NCI-H2196 treated with DMSO at 0.1 percent for 48 hours (cell line): ENCODE measurements around the gene CHCT1.
"Not testable (repeated sequence)": the region's sequence is repeated elsewhere in the genome, so short reads cannot be mapped to it uniquely, and the experiment has no call there.

Experiments used
- DNase-seq: peaks from one replicate; lab custom pipeline; 2025; ENCODE audit not compliant: unreplicated experiment; lab: John Stamatoyannopoulos, UW

CHCT1 gene

GRCh38 chr17:60422162-60422665 lies at the start of gene CHCT1:
Gene CHCT1, plus strand, starts transcription at chr17:60422489. Its CDS starts 104 bp downstream, at chr17:60422593.
- no peak for DNase-seq

GRCh38 chr17:60372790-60373483 lies 49.4 kb upstream of the CHCT1 start:
- no peak for DNase-seq

GRCh38 chr17:60378187-60378586 lies 44.1 kb upstream of the CHCT1 start:
- not testable (repeated sequence) for DNase-seq

- DNase-seq, result not testable (repeated sequence)
Measured at GRCh38 chr17:60379461-60379860, 42.8 kb upstream of the CHCT1 start.

GRCh38 chr17:60381958-60382357 lies 40.3 kb upstream of the CHCT1 start:
- no peak for DNase-seq

GRCh38 chr17:60383379-60383778 lies 38.9 kb upstream of the CHCT1 start:
- no peak for DNase-seq

- not testable (repeated sequence) for DNase-seq
Measured at GRCh38 chr17:60384921-60385320, 37.4 kb upstream of the CHCT1 start.

GRCh38 chr17:60386147-60387058 lies 35.9 kb upstream of the CHCT1 start:
- DNase-seq, result no peak

GRCh38 chr17:60387666-60388065 lies 34.6 kb upstream of the CHCT1 start:
- no peak for DNase-seq

- DNase-seq, result no peak
Measured at GRCh38 chr17:60388742-60389141, 33.5 kb upstream of the CHCT1 start.

- DNase-seq, result no peak
Measured at GRCh38 chr17:60390186-60390585, 32.1 kb upstream of the CHCT1 start.

GRCh38 chr17:60390925-60391470 lies 31.3 kb upstream of the CHCT1 start:
- no peak for DNase-seq

- no peak for DNase-seq
Measured at GRCh38 chr17:60391471-60392041, 30.7 kb upstream of the CHCT1 start.

GRCh38 chr17:60392042-60392844 lies 30.0 kb upstream of the CHCT1 start, which contains the start of gene USP32:
Gene USP32, minus strand, starts transcription at chr17:60392133. Its CDS starts 194 bp downstream, at chr17:60391939.
- DNase-seq, result peak; percentile 95

- DNase-seq, result peak; percentile 62
Measured at GRCh38 chr17:60392845-60393702, 29.2 kb upstream of the CHCT1 start.

GRCh38 chr17:60393840-60394723 lies 28.2 kb upstream of the CHCT1 start:
- no peak for DNase-seq

GRCh38 chr17:60395508-60396065 lies 26.7 kb upstream of the CHCT1 start:
- no peak for DNase-seq

GRCh38 chr17:60396412-60396811 lies 25.9 kb upstream of the CHCT1 start:
- DNase-seq, result no peak
